ENCODE measurements around the gene MAGT1.
A peak's percentile ranks its signal among the peaks of the same experiment; 100 is the strongest.
"Not testable (repeated sequence)": the region's sequence is repeated elsewhere in the genome, so short reads cannot be mapped to it uniquely, and the experiment has no call there.

The MAGT1 gene

GRCh38 chrX:77894921-77895886 is at the start of gene MAGT1:
MAGT1 (minus strand) TSS chrX:77895435; CDS start chrX:77895410, 25 bp downstream.
- DNase-seq (ENCODE audit: low read depth), result peak; percentile 64

DNA sequence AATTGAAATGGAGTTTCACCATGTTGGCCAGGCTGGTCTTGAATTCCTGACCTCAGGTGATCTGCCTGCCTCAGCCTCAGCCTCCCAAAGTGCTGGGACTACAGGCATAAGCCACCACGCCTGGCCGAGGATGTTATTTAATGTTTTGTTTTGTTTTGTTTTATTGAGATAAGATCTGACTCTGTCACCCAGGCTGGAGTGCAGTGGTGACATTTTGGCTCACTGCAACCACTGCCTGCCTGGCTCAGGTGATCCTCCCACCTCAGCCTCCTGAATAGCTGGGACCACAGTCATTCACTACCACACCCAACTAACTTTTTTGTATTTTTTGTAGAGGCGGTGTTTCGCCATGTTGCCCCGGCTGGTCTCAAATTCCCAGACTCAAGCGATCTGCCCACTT is 49.8 kb upstream of the MAGT1 start:
- not testable (repeated sequence) for DNase-seq (ENCODE audit: low read depth)

GRCh38 chrX:77938083-77938680 is 42.9 kb upstream of the MAGT1 start:
- DNase-seq (ENCODE audit: low read depth), result no peak

GRCh38 chrX:77937291-77937690 is 42.1 kb upstream of the MAGT1 start:
- no peak for DNase-seq (ENCODE audit: low read depth)

GRCh38 chrX:77936299-77936698 is 41.1 kb upstream of the MAGT1 start:
- DNase-seq (ENCODE audit: low read depth), result no peak

DNA sequence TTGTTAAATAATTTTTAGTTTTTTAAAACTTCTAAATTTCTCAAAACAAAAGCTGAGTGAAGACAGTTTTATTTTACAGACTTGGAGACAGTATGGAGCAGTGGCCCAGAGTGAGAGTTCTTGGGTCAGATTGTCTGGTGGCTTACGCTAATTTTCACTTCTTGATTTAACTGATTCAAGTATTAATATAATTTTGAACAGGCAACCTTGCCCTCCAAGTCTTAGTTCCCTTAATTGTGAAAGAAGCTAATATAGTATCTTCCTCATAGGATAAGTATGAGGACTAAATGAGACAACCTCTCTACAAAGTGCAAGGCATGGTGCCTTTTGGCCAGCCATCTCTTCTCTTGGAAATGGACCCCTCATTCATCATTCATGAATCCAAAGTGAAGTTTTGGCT is 40.7 kb upstream of the MAGT1 start:
- DNase-seq (ENCODE audit: low read depth), result no peak

DNA sequence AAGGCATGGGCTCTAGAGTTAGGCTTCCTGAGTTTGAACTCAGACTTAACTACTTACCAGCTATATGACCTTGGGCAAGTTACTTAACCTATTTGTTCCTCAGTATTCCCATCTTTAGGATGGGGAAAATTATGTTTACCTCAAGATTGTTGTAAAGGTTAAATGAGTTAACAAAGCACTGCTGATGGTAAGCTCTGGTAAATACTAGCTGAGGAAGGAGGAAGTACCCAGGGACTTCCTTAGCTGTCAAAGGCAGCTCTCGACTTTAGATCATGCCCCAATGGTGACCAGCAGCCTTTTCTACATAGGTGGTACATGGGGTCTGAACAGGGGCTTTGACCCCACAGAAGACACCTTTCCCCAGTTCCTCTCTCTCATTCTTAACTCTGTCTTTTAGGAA is 35.3 kb upstream of the MAGT1 start:
- no peak for DNase-seq (ENCODE audit: low read depth)

DNA sequence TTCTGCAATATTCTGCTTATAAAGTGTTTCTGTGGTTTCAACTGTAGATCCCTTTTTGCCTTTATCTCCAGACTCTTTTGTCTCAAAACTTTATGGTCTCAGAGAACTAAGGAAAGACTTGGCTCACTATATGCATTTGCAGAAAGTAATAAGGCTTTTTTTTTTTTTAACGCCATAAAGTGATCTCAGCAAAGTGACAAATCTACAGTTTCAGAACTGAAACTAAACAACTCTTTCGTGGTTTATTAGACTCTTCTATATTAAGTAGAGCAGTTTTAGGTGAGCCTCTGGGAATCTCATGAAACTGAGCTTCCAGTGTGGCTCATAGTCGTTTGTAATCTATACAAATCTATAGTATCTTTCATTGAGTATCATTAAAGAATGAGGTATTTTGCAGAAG is 30.5 kb upstream of the MAGT1 start:
- DNase-seq (ENCODE audit: low read depth), result no peak

DNA sequence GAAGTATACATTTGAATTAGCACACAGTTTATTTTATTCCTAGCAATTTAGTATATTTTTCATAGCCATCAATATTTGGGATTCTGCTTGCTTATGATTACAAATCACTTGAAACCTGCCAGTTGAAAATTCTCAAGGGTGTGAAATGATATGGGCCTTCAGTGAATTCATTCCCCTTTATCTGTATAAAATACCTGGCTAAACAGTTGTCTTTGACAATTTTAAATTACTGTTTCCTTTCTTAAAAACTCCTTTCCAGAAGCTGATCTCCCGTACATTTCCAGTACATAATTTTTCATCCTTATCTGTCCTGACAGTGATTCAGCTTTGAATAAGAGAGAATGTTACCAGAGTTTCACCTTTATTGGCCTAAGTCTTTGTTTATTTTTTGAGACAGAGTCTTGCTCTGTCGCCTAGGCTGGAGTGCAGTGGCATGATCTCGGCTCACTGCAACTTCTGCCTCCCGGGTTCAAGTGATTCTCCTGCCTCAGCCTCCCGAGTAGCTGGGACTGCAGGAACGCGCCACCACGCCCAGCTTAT is 29.2 kb upstream of the MAGT1 start:
- DNase-seq (ENCODE audit: low read depth), result no peak

DNA sequence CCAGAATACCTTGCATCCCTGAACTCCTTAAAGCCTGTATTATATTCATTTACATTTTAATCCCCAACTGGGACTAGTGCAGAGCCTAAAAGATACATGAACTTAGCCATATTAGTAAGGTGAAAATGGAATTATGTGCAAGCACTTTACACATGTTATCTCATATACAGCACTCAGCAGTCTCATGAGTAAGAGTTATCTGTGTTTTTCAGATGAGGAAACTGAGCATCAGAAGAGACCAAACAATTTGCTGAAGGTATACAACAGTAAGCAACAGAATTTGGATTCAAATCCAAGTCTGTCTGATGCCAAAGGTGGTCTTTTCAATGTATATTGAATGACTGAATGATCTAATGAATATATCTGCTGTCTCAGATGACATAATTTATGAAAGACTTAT is 27.6 kb upstream of the MAGT1 start:
- no peak for DNase-seq (ENCODE audit: low read depth)

- DNase-seq (ENCODE audit: low read depth), result not testable (repeated sequence)
These were observed 24.1 kb upstream of the MAGT1 start for GRCh38 chrX:77919370-77919769.

- DNase-seq (ENCODE audit: low read depth), result no peak
These were observed 23.3 kb upstream of the MAGT1 start for GRCh38 chrX:77918568-77918967.

DNA sequence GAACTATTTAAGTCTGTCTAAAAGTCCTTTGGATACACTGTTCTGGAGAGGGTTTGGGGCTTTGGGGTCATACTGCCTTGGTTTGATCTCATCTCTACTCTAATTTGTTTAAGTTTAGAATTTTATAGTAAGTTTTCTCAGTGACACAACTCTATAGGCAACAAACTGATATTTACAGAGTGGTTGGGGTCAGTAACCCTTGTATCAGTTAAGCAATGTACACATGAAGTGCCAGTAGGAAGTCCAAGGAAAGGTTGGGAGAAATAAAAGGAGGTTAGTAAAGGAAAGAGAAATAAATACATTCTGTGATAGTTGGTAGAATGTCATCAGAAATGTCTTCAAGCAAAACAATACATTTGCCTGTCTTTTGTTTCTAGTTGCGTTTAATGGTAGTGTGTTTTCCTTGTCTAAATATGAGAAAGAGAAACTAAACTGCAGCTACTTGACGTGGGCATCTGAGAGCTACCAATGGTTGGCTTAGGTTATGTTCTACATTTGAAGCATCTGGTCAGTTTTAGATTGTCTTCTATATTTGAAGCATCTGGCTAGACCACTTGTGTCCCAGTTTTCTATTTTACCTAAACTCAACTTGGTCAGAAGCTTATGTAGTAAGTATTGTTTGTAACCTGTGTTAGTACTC is 22.2 kb upstream of the MAGT1 start:
- DNase-seq (ENCODE audit: low read depth), result no peak

GRCh38 chrX:77910108-77910840 is 15.0 kb upstream of the MAGT1 start, which contains the start of gene ATP7A:
ATP7A (plus strand) TSS chrX:77910693; CDS start chrX:77971642, 60,949 bp downstream.
- peak; percentile 75 for DNase-seq (ENCODE audit: low read depth)

- no peak for DNase-seq (ENCODE audit: low read depth)
These were observed 6.3 kb upstream of the MAGT1 start for GRCh38 chrX:77901506-77901905.

DNA sequence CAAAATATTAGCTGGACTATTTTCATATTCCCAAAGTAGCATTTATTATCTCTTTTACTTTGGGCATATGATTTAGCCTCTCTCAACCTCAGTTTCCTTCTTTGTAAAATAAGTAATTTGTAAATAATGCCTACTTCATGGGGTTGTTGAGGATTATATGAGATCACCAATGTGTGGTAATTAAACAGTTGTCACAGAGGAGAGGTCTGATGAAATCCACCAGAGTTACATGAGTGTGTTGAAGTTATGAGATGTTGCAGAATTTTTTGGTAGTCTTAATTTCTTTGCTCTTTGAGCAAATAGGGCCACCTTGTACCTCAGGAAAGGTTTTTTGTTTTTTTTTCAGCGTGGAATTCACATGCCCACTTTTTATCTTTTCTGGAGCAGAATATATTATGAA is 5.5 kb upstream of the MAGT1 start:
- DNase-seq (ENCODE audit: low read depth), result no peak

DNA sequence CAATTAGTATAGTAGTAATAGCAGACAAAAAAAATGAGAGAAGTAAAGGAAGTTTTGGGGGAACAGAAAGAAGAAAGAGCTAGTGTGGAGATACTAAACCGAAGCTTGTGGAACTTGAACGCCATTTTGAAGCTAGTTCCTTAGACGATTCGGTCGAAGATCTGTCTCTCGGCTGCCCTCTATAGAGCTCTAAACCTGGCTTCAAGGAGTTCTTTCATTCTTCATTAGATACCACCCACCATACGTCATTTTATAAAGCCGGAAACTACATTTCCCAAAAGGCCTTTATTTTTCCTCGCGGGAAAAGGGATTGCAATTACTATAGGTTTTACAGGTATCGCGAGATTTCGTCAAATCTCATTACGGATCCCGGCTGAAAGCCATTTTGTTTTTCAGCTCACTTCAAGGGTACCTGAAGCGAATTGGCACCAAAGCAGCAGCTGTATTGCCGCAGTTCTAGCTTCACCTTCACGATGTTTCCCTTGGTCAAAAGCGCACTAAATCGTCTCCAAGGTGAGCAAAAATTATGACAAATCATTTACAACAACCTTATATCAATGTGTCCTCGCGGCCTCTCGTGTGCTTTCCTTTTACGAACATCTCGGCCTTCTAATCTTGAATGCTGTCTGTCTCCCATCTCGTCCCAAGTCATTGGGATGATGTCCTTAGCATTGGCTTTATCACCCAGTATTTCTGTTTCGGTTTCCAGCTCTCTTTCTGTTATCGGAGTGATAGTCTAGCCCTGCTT is 4.0 kb upstream of the MAGT1 start, which contains the start of gene COX7B:
TSS of gene COX7B (plus strand) at position 388 of the 748 bp plus-strand sequence. CDS start at position 474, 86 bp downstream.
- peak; percentile 32 for DNase-seq (ENCODE audit: low read depth)

DNA sequence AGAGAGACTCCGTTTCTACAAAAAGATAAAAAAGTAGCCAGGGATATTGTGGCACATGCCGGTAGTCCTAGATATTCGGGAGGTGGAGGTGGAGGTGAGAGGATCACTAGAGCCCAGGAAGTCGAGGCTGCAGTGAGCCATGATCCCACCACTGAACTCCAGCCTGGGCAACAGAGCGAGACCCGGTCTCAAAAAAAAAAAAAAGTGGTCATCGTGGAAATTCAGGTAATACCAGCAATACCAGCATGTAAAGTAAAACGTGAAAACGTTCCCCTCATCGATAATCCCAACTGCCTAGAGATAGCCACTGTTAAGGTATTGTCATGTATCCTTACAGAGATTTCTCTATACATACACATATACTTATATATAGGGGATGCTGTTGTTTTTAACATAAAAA is 1.5 kb downstream of the MAGT1 start:
- no peak for DNase-seq (ENCODE audit: low read depth)

- no peak for DNase-seq (ENCODE audit: low read depth)
These were observed 2.3 kb downstream of the MAGT1 start for GRCh38 chrX:77892887-77893286.

- DNase-seq (ENCODE audit: low read depth), result not testable (repeated sequence)
These were observed 13.8 kb downstream of the MAGT1 start for GRCh38 chrX:77881418-77881817.

- no peak for DNase-seq (ENCODE audit: low read depth)
These were observed 19.9 kb downstream of the MAGT1 start for GRCh38 chrX:77875372-77875771.
